Neural cell (in vitro differentiated cells): ENCODE results near the gene PRODH2.

Experiments used
- EZH2 ChIP-seq: fragments of 200-600, 300-800 bp; shearing (Covaris generic), sonication (generic); IDR thresholded peaks from 2 replicates; pipeline ENCODE4 v1.6.1; 2014; ENCODE audit warnings: antibody characterized with exemption, low read length, borderline replicate concordance, mild to moderate bottlenecking; ENCODE audit not compliant: insufficient read depth, poor library complexity, severe bottlenecking
- POLR2AphosphoS5 ChIP-seq: IDR thresholded peaks from 2 replicates; pipeline ENCODE4 v1.6.1; 2012
- RAD21 ChIP-seq: fragments of 450-650 bp; conservative IDR thresholded peaks from 2 replicates; pipeline ENCODE4 v1.6.1; 2014; ENCODE audit warnings: antibody characterized with exemption, mild to moderate bottlenecking, moderate library complexity
- TF ChIP-seq, protein P1 (sequence below): fragments of 450-650 bp; IDR thresholded peaks from 2 replicates; pipeline ENCODE4 v1.5.1; 2014; ENCODE audit warnings: antibody characterized with exemption, mild to moderate bottlenecking, moderate library complexity; ENCODE audit not compliant: poor library complexity, severe bottlenecking

DNA sequence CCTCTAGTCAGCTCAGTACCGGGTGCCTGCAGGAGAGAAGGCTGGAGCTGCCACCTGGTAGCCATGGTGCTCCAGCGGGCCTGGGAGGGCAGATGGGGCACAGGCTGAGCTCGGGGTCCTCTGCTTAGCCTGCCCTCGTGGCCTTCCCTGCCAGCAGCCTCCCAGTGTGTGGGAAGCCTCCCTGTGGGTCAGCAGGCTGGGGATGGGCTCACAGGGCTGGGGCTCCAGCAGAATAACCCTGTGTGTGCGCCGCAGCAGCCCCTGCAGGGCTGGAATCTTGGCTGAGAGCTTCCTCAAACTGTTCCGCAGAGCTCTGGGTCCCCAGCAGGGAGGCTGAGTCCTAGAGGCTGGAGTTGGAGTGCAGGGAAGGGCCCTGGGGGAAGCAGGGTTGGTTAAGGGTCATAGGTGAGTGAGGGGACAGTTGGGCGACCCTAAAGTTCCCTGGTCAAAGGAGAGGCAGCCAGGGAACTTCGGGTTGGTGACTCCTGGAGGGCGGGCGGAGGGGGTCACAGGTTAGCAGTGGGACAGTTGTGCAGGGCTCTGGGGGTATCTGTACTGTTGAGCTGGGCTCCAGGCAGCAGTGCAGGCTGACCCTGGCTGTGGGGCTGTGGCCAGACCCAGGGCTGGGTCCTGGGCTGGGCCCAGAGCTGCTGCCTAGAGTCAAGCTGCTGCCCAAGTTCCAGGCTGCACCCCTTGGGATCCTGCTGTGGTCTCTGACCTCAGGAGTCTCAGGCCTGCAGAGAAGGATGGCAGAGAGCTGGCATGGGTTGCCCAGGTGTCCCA is 23.3 kb downstream of the PRODH2 start:
- TF ChIP-seq, protein P1, sequence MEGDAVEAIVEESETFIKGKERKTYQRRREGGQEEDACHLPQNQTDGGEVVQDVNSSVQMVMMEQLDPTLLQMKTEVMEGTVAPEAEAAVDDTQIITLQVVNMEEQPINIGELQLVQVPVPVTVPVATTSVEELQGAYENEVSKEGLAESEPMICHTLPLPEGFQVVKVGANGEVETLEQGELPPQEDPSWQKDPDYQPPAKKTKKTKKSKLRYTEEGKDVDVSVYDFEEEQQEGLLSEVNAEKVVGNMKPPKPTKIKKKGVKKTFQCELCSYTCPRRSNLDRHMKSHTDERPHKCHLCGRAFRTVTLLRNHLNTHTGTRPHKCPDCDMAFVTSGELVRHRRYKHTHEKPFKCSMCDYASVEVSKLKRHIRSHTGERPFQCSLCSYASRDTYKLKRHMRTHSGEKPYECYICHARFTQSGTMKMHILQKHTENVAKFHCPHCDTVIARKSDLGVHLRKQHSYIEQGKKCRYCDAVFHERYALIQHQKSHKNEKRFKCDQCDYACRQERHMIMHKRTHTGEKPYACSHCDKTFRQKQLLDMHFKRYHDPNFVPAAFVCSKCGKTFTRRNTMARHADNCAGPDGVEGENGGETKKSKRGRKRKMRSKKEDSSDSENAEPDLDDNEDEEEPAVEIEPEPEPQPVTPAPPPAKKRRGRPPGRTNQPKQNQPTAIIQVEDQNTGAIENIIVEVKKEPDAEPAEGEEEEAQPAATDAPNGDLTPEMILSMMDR: no peak
- no peak for TF ChIP-seq EZH2
- TF ChIP-seq POLR2AphosphoS5: no peak
- no peak for TF ChIP-seq RAD21
